ENCODE measurements around the gene BARHL2. TPM values are rescaled to one million over a fixed set of nuclear protein-coding genes. Genes with fewer than 3 reads are reported as not detected.

BARHL2 gene
- total and polyA plus RNA-seq, 8 donors, result not detected

DNA sequence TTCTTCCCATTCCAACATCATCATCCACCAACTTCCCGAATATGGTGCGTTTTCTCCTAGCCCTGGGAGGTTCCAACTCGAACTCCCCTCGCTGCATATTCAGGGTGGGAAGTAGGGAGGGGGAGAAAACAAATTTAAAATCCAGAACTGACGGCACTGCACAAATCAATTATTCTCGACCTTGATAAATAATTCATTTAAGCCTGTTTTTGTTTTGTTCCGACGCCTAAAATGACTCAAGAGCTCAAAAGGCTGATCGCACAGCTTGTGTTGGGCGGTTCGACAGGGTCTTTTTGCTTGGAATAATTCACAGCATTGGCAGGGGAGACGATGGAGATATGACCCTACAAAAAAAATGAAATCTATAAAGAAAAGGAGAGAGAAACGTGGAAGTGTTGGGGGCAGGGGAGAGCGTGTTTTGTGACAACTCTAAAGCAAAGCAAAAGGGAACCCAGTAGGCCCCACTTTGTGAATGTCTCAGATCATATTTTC is 3.1 kb upstream of the BARHL2 start:
- H3K9me3 ChIP-seq, result peaks cover 0 to 47% (median 6%) of the 10 kb centered on the region in 4 donors
- intact Hi-C loops (cut with DNase I; ENCODE audit: low total_unique reads), result no loop called here
- DNase-seq, result no peak
- H3K4me3 ChIP-seq, result no peak overlapping the region
- TF ChIP-seq EP300 (IDR thresholded peaks at IDR 0.05) (no peak), POLR2AphosphoS5 (IDR thresholded peaks at IDR 0.05) (no peak), POLR2A (IDR thresholded peaks at IDR 0.05) (no peak)
- TF ChIP-seq, protein P1, sequence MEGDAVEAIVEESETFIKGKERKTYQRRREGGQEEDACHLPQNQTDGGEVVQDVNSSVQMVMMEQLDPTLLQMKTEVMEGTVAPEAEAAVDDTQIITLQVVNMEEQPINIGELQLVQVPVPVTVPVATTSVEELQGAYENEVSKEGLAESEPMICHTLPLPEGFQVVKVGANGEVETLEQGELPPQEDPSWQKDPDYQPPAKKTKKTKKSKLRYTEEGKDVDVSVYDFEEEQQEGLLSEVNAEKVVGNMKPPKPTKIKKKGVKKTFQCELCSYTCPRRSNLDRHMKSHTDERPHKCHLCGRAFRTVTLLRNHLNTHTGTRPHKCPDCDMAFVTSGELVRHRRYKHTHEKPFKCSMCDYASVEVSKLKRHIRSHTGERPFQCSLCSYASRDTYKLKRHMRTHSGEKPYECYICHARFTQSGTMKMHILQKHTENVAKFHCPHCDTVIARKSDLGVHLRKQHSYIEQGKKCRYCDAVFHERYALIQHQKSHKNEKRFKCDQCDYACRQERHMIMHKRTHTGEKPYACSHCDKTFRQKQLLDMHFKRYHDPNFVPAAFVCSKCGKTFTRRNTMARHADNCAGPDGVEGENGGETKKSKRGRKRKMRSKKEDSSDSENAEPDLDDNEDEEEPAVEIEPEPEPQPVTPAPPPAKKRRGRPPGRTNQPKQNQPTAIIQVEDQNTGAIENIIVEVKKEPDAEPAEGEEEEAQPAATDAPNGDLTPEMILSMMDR (IDR thresholded peaks at IDR 0.05), result no peak
- 11 to 22% (median 17%) methylated on average over 14 of the region's 14 CpGs for WGBS, 5 donors
- H3K4me1 ChIP-seq, result peaks cover 25 to 62% (median 42%) of the 10 kb centered on the region in 4 donors
- no peaks in the 10 kb centered on the region for H3K36me3 ChIP-seq
- peaks cover 59 to 100% (median 94%) of the 10 kb centered on the region in 3 donors for H3K27me3 ChIP-seq
- no peak overlapping the region for H3K27ac ChIP-seq

DNA sequence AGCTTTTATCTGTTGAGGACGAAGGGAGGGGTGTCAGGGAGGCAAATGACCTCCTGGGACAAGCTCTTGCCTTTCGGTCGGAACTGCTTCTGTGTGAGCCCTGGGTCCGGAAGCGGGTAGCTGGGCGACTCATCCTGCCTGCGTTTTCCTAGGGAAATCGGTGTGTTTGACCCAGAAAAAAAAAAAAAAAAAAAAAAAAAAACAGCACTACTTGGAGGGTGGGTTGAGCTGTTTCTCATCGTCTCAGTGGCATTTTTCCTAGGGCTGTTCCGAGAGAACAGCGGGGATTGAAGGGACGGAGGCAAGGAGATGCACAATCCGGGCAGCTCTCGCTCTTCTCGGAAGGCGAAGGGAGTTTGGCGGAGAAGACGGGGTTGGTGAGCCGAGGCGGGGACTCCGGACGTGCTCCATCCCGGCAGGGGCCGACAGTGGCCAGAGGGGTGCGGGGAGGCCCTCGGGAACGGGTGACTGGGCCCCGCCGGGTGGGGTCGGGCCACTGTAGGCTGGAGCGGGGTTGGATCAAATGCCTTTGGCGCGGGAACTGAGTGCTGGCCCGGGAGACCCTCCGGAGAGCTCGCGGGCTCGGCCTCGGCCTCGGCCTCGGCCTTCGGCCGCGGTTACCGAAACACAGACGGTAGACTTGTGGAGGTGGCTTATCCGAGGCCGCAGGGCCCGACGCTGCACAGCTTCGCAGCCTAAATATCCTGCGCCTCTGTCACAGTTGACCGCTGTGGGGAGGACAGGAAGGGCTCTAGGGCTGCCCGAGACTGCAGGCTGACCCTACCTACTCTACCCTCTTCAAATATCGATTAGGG is 2.4 kb upstream of the BARHL2 start:
- no peak overlapping the region for H3K4me3 ChIP-seq
- H3K9me3 ChIP-seq, result peaks cover 0 to 41% (median 6%) of the 10 kb centered on the region in 4 donors
- peaks cover 57 to 100% (median 92%) of the 10 kb centered on the region in 3 donors for H3K27me3 ChIP-seq
- DNase-seq, result no peak
- peaks cover 19 to 56% (median 38%) of the 10 kb centered on the region in 4 donors for H3K4me1 ChIP-seq
- H3K36me3 ChIP-seq, result no peaks in the 10 kb centered on the region
- 8 to 20% (median 10%) methylated on average over 20 to 55 of the region's 55 CpGs for WGBS, 5 donors
- intact Hi-C loops (cut with DNase I; ENCODE audit: low total_unique reads), result no loop called here
- no peak overlapping the region for H3K27ac ChIP-seq
- TF ChIP-seq POLR2AphosphoS5 (IDR thresholded peaks at IDR 0.05), result no peak
- TF ChIP-seq EP300 (IDR thresholded peaks at IDR 0.05), result no peak
- TF ChIP-seq POLR2A (IDR thresholded peaks at IDR 0.05), result no peak
- TF ChIP-seq, protein P1 (IDR thresholded peaks at IDR 0.05), result no peak

- TF ChIP-seq POLR2A (IDR thresholded peaks at IDR 0.05) (no peak), EP300 (IDR thresholded peaks at IDR 0.05) (no peak), POLR2AphosphoS5 (IDR thresholded peaks at IDR 0.05) (no peak)
- TF ChIP-seq, protein P1 (IDR thresholded peaks at IDR 0.05), result no peak
- no peak for DNase-seq
- H3K27ac ChIP-seq, result no peak overlapping the region
- peaks cover 17 to 47% (median 33%) of the 10 kb centered on the region in 4 donors for H3K4me1 ChIP-seq
- WGBS, 5 donors, result 3 to 7% (median 5%) methylated on average over 62 to 66 of the region's 66 CpGs
- intact Hi-C loops (cut with DNase I; ENCODE audit: low total_unique reads), result no loop called here
- peak overlapping the region; percentile 11 to 44 (median 30) for H3K4me3 ChIP-seq
- H3K36me3 ChIP-seq, result no peaks in the 10 kb centered on the region
- H3K9me3 ChIP-seq, result peaks cover 0 to 38% (median 6%) of the 10 kb centered on the region in 4 donors
- peaks cover 51 to 100% (median 92%) of the 10 kb centered on the region in 3 donors for H3K27me3 ChIP-seq
Measured at GRCh38 chr1:90718411-90719329, 1.6 kb upstream of the BARHL2 start.
